ENCODE measurements around the gene CDKN2A.

The CDKN2A gene

DNA sequence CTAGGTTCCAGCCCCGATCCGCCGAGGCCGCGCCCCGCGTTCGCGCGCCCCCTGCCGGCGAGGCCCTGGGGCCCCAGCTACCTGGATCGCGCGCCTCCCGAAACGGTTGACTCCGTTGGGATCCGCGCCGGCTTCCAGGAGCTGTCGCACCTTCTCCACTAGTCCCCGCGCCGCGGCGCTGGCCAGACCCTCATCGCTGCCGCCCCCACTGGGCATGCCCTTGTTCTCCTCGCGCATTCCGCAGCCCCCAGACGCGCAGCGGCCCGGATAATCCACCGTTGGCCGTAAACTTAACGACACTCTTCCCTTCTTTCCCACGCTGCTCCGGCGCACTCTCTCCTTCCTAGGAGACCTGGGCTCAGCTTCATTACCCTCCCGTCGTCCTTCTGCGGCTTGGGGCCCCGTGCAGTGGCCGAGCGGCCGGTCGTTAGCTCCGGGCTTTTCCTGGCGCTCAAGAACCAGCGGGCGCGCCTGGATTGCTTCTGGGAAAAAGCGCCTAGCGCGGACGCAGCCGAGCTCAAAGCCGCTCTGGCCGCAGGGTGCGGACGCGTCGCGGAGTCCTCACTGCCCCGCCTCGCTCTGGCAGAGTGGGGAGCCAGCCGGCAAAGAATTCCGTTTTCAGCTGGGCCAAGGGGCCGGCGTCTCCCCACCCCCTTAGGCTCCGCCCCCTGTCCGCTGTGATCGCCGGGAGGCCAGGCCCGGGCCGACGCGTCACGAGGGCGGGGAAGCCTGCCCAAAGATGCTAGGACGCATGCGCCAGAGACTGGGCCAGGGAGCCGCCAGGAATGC lies 14.7 kb upstream of the CDKN2A start, which contains the start of gene CDKN2B:
Gene CDKN2B (minus strand): TSS at position 589 of the 789 bp plus-strand sequence. CDS start 352 bp downstream, at position 237.
- peak; percentile 79 for DNase-seq (ENCODE audit: low read depth, low spot score)
- peak within 1 kb of the TSS; percentile 89 for H3K27ac ChIP-seq

DNA sequence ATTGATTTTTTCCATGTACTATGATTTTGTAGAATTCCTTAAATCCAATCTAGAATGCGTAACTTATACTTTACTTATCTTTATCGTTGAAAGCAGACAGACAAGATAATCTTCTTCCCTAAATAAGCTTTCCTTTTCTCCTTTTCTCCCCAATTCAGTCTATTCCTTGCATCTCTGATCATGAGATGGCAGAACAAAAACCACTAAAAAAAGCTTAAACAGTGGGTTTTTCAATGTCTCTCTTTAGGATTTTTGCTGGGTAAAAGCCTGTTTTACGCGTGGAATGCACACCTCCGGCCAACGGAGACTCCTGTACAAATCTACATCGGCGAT lies 14.2 kb upstream of the CDKN2A start:
- peak overlapping the region; percentile 89 for H3K27ac ChIP-seq
- DNase-seq (ENCODE audit: low read depth, low spot score) = no peak

DNA sequence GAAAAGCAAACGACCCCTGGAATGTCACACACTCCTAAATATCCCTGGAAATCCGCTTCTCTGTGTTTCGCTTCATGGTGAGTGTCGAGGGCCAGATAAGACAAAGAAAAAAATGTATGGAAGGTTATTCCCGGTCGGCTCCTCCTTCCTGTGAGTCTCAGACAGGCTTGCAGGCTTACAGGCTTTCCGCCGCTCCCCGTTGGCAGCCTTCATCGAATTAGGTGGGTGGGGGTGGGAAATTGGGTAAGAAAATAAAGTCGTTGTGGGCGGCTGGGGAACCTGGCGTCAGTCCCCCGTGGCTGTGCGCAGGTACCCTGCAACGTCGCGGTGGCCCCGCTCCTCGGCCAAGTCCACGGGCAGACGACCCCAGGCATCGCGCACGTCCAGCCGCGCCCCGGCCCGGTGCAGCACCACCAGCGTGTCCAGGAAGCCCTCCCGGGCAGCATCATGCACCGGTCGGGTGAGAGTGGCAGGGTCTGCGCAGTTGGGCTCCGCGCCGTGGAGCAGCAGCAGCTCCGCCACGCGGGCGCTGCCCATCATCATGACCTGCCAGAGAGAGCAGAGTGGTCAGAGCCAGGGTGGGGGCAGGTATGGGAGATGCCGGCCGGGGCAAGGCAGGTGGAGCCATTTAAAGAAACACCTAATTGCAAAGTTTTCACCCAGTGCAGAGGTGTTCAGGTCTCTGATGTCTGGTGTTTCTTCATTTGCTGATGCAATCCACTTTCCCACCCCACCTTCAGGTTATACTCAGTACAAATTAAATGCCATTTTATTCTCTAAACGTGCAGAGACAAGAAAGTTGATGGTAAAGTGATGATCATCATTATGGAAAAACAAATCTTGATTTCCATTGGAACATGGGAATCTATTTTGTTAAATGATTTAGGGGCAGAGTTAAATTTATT lies 11.8 kb upstream of the CDKN2A start:
- no peak for DNase-seq (ENCODE audit: low read depth, low spot score)
- no peak overlapping the region for H3K27ac ChIP-seq

DNA sequence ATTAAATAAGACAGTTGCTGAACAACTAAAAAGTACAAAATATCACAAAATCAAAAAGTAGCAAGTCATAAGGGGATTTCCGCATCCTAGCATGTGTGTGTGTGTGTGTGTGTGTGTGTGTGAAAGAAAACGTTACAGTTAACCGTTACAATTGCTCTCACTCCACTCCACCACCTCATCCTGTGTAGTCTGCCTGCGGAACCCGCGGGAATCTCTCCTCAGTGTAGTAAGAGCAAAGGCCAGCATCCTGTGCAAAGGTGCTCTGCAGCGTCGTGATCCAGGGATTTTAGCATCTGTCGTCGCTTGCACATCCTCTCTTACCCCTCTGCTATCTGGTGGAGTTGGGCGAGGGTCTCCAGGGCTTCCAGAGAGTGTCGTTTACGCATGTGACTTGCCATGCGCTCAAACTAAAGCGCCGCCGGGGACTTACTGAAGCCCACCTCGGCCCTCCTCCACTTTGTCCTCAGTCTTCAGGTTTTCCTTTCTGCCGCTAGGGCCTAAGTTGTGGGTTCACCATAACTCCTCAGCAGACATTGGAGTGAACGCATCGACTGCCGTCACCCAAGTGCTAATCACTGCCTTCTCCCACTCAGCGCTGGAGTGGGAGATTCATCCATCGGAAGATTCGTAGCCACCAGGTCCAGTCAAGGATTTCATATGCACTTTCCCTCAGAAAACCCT lies 11.0 kb upstream of the CDKN2A start:
- DNase-seq (ENCODE audit: low read depth, low spot score) = no peak
- no peak overlapping the region for H3K27ac ChIP-seq

DNA sequence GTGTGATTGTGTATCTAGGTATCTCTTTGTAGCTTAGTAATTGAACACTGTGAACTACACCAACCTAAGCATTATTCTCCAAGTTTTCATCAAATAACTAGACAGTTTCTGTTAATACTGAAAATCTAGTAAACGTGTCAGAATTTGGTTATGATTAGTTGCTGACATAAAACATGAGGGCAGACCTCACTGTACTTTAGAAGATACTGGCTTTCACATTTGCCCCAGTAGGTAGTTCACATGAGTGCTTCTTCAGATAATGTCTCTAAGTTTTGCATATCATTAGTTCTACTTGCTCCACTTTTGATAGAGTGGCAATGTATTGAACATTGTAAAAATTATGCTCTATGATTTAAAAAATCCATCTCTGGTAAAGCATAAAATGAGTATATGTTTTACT lies 7.8 kb upstream of the CDKN2A start:
- DNase-seq (ENCODE audit: low read depth, low spot score) = no peak
- no peak overlapping the region for H3K27ac ChIP-seq

DNA sequence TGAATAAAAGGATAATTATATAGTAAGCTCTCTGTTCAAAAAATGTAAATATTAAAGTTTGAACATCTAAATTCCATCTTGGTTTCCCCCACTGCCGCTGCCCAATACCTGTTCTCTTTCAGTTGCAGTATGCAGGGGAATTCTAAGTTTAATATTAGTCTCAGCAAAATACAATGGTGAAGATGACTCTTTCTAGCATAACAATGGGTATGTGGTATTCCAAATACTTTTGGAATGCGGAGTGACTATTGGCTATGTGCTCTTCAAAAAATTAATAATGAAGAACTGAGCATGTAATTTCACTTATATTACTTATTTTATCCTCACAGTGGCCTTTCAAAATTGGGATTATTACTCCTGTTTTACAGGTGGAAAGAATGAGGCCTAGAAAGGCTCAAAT lies 3.8 kb upstream of the CDKN2A start:
- no peak for DNase-seq (ENCODE audit: low read depth, low spot score)
- no peak overlapping the region for H3K27ac ChIP-seq

DNA sequence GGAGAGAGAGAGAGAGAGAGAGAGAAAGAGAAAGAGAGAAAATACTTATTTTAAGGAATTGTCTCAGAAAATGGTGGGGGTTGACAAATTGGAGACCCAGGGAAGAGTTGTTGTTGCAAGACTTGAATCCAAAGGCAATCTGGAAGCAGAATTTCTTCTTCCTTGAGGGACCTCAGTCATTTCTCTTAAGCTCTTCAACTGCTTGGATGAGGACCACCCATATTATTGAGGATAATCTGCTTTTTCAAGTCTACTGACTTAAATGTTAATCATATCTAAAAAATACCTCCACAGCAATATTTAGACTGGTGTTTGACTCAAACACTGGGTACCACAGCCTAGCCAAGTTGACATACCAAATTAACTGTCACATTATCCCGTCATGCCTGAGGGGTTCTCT lies 3.3 kb upstream of the CDKN2A start:
- no peak overlapping the region for H3K27ac ChIP-seq
- DNase-seq (ENCODE audit: low read depth, low spot score) = no peak

DNA sequence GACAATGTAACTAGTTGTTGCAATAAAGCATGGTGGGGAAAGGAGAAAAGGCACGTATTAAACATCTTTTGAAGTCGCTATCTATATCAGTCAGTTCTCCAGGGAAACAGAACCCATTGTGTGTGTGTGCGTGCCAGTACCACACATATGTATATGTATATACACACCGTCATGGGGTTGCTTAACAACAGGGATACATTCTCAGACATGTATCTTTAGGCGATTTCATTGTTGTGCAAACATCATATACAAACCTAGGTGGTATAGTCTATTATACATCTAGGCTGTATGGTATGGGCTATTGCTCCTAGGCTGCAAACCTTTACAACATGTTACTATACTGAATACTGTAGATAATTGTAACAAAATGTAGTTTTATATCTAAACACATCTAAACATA lies 2.7 kb upstream of the CDKN2A start:
- H3K27ac ChIP-seq = no peak overlapping the region
- no peak for DNase-seq (ENCODE audit: low read depth, low spot score)

DNA sequence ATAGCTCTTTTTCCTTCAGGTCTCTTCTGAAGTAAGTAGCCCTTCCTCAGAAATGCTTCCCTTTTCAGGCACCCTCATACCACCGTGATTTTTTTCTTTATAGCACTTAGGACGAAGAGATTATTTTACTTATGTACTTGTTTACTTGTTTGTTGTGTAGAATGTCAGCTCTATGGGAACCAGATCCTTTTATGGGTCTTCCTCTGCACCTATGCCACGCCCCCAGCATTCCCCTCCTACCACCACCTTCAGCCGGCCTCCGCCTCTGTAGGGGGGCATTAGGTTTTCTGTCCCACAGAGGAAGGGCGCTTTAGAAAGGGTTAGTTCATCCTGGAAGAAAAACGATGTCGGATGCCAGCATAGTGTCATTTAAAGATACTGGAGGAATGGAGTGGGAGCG lies 2.2 kb upstream of the CDKN2A start:
- DNase-seq (ENCODE audit: low read depth, low spot score) = no peak
- H3K27ac ChIP-seq = no peak overlapping the region

DNA sequence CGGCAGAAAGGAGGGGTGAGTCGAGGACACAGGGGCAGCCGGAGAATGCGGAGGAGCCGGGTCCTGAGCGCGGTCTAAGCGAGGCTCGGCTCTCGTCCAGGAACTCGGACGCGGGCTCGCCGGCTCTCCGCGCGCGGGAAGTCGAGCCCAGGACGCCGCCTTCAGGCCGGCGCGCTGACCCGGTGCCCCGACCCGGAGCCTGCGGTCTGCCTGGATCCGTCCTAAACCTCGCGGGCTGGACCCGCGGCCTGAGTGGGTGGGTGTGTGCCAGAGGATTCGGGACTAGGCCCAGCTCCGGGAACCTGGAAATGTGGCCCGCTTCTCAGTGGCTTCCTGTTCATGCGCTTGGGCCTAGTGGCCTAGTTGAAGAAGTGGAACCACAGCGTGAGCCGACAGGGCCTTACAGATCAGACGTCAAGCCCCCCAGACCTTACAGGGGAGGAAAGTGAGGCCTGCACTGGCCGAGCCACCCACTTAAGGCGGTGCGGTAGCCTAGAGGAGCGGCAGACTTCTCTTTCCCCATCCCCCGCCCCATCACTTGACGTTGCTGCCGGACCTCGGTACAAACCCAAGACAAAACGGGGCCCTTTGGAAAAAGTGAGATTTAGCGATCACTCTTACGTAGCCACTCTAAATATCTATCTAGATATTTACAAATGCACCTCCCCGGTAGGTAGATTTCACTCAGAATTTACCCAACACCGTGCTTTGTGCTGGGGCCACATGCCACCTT lies 1.6 kb upstream of the CDKN2A start:
- no peak for DNase-seq (ENCODE audit: low read depth, low spot score)
- H3K27ac ChIP-seq = peak overlapping the region; percentile 66

DNA sequence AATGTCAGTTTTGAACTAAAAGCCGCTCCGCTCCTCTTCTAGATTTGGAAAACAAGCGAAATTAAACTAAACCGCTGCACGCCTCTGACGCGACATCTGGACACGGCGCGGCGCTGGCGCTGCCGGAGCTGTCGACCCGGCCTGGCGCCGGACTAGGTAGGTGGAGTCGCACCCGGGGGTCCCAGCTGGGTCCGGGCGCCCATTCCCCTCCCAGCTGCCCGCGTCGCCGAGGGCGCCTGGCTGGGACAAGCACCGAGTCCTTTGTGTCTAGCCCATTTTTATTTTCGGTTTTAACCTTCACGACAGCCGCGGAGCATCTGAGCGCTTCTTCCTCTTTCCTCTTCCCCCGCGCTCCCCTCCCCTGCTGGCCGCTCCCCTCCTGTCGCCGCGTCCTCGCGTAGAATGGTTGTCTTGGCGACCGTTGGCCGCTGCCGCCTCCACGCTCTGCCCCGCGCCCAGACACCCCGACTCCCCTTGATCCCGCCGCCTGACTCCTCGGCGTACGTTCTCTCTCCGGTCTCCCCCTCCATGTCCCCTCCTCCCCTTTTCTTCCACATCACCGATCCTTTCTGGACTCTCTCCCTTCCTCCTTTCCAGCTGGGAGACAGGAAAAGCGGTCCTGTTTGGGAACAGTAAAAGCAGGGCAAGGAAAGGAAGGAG lies 944 bp upstream of the CDKN2A start:
- peak overlapping the region; percentile 66 for H3K27ac ChIP-seq
- DNase-seq (ENCODE audit: low read depth, low spot score) = no peak

DNA sequence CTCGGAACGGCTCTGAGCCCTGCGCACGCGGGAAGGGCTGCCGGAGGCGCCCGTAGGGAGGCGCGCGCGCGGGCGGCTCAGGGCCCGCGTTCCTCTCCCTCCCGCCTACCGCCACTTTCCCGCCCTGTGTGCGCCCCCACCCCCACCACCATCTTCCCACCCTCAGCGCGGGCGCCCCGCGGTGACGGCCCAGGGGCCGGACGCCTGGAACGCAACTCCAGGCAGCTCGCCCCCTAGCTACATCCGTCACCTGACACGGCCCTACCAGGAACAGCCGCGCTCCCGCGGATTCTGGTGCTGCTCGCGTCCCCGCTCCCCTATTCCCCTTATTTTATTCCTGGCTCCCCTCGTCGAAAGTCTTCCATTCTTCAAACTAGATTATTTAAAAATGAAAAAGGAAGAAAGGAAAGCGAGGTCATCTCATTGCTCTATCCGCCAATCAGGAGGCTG lies 389 bp upstream of the CDKN2A start, which contains the start of gene CDKN2B-AS1:
Gene CDKN2B-AS1 (plus strand): TSS at position 236 of the 450 bp plus-strand sequence.
- DNase-seq (ENCODE audit: low read depth, low spot score) = no peak
- H3K27ac ChIP-seq = peak within 1 kb of the TSS; percentile 66

DNA sequence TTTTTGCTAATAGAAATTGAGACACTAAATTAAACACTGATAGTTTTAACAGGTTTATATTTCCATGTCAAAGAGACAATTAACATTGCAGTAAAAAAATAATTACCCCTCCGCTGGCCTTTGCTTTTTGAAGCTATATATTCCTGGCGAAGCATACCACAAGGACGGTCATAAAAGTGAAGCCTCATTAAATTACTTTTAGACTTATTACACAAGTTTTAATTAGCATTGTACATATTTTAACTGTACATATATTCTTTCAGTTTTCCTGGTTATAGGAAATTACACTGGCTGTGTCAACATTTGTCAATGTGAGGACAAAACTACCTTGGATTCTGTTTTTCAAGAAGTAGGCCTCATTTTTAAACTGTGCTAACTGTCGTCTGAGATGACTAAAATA lies 1.2 kb downstream of the CDKN2A start:
- no peak overlapping the region for H3K27ac ChIP-seq

DNA sequence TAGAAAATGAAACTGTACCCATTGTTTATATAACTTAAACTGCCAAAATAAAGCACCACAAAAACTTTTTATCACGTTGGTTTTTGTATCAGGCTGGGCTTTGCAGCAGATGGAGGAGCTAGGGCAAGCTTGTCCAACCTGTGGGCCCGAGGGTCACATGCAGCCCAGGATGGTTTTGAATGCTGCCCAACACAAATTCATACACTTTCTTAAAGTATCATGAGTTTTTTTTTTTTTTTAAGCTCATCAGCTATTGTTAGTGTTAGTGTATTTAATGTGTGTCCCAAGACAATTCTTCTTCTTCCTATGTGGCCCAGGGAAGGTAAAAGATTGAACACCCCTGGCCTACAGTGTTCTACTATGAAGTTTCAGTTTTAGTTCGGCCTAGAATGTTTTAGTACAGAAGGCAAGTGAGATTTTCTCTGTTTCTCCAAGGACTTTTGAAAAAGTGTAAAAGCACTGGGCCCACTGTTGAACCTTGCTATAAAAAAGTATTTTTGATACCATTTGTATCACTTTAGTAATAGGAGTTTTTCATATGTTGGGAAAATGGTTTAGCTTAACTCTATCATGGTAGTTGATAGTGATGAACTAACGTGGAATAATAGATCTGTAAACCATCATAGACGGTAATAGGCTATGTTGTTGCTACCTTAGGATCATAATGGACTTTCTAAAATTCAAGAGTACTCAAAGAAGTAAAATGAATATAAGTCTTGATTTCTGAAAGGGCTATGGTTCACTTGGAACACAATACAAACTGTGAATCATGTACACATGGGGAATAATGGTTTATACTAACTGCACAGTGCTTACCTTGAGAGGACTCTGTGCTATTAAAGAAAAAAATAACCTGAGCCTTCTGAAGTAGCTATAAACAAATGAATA lies 2.9 kb downstream of the CDKN2A start:
- no peak overlapping the region for H3K27ac ChIP-seq

More for the DNA sequence above, 1.2 kb downstream of the CDKN2A start:
- DNase-seq (ENCODE audit: low read depth, low spot score) = no peak

DNA sequence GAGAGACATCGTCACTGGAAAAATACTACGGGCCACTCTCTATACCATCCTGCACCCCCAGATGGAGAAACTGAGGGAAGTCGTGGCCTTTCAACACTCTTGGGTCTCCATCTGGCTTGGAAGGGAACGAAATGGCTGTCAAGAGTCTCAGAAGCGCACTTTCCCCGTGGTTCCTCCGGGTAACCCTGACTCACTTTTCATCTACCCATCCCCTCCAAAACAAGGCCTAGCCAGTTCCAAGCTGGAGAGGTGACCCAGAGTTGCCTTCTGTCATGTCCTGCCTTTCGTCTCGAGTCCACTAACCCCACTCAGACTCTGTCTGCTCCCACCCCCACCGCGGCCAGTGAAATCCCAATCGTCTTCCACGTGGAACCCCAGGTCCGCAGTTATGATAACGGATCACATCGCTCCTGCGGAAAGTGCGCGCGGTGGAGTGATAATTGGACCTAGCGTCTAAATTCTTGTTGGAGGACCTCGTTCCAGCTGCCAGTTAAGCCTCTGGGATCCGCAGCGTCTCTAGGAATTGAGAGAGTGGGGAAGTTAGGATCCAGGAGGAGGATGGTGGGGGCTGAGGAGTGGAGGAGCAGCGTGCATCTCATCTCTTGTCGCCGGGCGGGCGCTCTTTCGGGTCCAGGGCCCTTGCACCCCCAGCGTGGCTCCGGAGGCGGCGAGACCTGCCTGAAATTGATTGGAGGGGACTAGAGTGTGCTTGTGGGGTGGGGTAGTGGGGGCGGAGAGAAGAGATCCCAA lies 4.6 kb downstream of the CDKN2A start:
- no peak for DNase-seq (ENCODE audit: low read depth, low spot score)
- no peak overlapping the region for H3K27ac ChIP-seq

More for the DNA sequence above, 2.9 kb downstream of the CDKN2A start:
- no peak for DNase-seq (ENCODE audit: low read depth, low spot score)

DNA sequence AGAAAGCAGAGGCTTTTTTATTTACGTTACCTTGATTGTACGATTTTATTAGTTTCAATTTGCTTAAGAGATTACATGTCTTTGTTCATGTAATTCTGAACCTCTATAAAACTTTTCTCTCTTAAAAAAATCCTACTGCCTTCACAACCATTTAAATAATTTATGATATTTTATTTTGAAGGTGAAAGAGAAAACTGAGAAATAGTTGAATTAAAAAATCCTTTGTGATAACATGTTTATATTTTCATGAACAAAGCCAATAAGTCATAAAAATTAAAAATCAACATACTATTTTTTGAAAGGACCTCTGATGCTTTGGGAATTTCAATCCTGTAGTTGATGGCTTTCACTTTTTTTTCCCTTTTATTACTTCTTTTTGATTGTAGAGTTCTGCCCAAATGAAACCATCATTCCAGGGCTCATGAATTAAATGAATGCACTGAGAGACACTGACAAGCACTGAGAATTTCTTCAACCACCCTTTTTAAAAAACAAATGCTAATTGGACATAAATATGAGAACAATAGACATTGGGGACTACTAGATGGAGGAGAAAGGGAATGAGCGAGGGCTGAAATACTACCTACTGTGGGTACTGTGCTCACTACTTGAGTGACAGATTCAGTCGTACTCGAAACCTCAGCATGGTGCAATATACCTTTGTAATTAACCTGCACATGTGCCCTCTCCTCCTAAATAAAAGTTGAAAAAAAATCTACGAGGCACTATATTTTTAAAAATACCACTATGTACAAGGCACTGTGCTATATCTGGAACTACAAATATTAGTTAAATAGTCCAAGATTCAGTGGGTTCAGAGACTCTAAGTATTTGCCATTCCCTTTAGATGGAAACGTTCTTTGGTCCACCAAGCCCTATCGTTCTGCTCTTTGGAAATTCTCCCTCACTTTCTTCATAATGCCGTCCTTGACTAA lies 5.9 kb downstream of the CDKN2A start:
- DNase-seq (ENCODE audit: low read depth, low spot score) = no peak
- no peak overlapping the region for H3K27ac ChIP-seq
